GM19240 (cell line): Measurements from ENCODE around the gene SLC39A1.

ENCODE experiments used
- DNase-seq: peaks from one replicate; pipeline ENCODE4 v3.0.0; 2011; ENCODE audit warnings: low spot score; ENCODE audit not compliant: insufficient read length

The SLC39A1 gene

DNA sequence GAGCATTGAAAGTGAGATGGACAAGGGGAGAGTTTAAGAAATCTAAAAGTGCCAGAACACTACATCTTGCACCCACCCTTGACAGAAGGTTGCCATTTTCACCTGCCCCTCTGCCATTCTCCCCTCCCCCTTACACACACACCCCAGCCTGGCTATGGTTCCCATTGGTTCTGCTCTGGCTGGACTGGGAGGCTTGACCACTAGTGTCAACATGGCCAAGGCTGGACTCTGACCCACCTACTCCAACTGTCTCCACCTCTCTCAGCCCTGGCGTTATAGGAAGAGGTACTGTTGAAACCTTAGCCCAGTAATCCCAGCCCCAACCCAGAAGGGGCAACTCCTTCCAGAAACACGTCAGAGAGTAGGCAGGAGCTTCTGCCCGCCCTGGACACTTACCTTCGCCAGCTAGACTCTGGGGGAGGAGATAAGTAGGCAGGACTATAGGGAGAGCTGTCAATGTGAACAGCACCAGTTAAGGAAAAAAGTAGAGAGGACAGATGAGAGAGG, 9.4 kb downstream of the SLC39A1 start:
- DNase-seq, result no peak

DNA sequence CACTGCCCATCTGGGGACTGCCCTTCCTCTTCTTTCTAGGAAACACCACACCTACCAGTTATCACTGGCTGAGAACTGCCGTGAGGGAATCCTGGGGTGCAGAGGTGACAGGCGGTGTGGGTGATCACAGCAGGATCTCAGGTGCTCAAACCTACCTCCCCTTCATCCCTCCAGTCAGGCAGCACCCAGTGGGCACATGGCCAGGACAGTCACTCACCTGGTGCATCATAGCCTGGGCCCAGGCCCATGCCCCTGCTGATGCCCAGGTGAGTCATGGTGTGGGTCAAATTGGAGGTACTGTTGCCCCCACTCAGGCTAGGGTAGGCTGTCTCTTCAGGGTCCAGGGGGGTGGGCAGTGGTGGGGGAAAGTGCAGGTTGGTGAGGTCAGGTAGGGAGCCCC, 11.5 kb downstream of the SLC39A1 start:
- DNase-seq, result no peak

DNA sequence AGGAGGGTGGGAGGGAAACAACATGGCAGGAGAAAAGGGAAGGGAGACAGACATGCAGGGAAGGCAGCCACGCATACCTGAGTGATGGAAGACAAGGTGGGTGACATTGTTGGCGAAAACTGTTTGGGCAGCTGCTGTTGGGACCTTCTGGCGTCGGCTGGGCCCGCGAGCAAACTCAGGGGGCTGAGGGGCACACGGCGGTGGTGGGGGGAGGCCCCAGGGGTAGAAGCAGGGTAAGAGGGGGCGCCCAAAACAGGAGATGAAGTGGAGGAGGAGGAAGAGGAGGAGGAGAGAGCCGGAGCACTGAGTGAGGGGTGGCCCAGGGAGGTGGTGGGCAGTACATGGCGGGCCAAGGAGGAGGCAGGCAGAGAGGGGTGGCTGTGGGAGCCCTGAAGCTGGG, 12.2 kb downstream of the SLC39A1 start:
- DNase-seq, result no peak

DNA sequence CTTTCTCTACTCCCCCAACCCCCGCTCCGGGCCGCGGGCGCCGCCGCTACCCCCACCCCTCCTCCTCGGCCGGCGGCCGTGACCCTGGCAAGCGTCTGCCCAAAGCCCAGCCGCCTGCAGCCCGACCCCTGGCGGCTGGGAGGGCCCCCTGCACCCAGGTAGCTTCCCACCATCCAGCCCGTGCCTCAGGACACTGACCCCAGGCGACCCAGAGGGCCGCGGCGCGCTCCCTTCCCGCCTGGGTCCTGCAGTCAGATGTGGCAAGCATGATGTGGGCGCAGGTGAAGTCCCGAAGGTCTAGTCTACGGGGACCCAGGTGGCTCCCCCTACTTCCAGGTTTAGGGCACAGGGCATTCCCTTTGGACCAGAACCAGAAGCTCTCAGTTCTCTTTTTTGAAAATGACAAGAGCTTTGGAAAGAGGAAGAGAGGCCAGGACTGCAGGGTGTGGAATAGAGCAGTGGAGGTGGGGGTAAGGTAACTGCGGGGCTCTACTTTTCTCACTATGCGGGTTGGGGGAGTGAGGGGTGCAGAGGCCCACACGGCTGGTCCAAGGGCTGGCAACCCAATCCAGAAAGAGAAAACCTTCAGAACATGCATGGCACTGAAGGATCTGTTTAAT, 16.6 kb downstream of the SLC39A1 start, which contains the start of gene DENND4B:
Gene DENND4B (minus strand): TSS at position 97 of the 620 bp plus-strand sequence. CDS start 2,344 bp downstream, outside the sequence.
- DNase-seq, result peak; percentile 99

DNA sequence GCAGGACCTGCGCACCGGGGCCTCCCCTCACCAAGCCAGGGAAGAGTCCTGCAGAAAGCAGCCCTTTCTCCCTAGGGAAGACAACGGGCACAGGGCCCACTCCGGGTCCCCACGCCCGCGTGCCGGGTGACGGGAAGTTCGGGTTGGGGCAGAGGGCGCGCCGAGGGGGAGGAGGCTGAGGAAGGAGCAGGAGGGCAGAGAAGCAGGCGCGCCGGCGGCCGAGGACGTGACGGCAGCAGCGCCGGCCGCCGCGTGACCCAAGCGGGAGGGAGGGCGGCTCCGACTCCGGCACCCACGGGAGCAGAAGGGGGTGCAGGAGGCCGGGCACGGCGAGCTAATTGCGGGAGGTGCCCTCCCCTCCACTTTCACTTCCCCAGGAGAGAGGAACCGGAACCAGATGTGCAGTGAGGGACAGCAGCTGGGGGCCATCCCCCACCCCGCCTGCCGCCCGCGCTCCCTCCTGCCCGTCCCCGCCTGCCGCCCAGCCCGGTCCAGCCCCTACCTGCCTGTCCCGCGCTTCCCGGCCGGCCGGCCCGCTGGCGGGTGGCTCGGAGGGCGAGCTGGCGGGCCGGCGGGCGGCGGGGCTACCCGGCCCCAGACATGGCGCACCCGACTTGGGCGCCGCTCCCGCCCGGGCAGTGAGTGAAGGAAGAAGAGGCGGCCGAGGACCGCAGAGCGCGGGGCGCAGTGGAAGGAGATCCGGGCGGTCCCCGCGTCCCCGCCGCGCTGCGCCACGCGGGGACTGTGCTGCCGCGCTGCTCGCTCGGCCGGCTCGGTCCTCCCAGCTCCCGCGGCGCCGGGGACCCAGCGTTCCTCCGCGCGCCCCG, 17.3 kb downstream of the SLC39A1 start:
- peak; percentile 91 for DNase-seq

DNA sequence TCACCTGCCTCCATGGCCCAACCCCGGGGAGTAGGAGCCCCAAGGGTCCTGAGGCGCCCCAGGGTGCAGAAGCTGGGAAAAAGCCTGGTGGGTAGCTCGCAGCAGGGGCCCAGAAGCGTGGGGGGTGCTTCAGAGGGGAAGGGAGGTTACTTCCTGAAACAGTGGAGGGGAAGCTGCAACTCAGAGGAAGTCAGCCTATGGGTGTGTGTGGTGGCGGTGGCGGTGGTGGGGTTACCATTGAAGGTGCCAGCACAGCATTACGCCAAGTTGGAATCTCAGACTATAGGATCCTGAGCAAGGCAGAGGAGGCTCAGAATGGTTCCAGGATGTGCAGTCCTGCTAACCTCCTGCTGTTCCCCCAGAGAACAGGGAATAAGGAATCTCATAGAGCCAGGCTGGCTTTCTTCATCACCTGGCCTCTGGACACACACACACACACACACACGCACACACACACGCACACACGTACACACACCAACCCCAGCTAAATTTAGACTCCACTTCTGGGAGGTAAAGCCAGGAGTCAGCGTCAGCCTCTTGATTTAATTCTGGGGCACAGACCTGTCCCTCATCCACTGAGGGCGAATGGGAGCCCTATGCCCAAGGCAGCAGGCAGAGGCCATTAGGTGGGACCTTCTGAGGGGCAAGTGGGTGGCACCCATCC, 18.1 kb downstream of the SLC39A1 start:
- DNase-seq, result peak; percentile 81

DNA sequence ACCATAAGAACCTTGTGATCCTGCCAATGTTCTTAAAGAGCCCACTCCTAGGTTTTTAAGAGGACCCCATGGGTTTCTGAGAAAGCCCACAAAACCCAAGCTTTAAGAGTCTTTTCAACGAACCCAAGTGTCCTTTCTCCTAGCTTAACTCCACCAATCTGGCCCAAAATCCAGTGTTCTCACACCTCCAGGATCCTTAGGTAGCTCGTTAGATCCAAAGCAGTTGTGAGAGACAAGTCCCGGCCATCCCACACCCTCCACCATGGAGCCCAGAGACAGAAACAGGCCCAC, 18.6 kb downstream of the SLC39A1 start:
- DNase-seq, result no peak

DNA sequence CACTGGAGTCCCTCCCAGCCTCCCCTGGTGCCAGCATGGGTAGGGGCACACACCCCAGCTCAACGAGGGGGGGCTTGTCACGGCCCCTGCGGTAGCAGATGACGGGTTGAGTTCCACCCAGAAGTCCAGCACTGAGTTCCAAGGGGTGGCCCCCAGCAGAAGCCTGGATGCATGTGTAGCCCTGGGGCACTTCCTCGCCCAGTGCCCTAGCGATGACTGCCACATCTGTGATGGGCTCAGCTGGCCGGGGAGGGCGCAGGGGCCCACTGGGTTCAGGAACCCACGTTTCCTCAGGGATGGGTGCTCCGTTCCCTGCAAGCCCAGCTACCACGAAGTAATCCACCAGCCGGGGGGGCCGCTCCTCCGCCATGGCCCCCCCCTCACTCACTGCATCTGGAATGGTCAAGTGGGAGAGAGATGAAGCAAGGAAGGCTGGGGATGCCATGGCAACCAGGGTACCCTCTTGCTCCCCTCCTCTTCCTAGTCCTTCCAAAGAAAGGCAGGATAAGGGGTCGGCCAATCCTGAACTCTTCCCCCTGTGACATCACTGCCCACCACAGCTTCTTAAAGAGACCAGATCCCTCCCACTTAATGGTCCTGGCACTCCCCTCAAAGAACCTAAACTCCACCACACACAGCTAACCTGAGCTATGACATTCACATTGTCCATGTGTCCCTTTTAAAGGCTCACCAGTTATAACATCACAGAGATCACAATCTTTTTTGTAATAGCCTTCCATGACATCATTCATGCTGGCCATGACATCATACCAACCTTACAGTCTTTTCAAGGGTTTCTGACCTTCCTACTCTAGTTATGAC, 19.1 kb downstream of the SLC39A1 start:
- no peak for DNase-seq

DNA sequence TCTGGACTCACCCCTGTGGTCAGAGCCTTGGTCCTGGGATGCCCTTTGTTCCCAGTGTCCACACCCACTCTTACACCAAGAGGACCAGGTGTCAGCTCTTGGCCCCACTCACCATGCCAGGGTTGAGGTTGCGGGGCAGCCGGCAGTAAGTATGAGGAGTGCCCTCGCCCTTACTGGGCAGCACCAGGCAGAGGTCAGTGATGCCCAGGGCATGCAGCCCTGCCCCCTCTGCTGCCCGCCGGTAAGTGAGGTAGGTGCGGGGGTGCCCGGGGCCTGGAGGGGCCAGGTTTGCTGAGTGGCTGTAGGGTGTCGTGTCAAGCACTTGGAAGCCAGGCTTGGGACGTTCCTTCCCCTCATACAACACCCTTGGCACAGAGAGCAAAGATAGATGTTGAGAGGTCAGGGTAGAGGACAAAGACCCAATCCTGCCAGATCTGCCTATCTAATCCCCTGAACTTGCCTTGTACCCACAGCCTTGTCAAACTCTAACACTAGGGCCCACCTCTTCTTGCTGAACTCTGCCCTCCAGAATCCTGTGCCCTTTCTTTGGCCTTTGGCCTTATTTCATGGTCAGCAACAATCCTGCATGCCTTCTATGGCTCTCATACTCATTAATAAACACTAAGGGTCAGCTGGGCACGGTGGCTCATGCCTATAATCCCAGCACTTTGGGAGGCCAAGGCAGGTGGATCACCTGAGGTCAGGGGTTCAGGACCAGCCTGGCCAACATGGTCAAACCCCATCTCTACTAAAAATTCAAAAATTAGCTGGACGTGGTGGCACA, 20.4 kb downstream of the SLC39A1 start:
- DNase-seq, result no peak

DNA sequence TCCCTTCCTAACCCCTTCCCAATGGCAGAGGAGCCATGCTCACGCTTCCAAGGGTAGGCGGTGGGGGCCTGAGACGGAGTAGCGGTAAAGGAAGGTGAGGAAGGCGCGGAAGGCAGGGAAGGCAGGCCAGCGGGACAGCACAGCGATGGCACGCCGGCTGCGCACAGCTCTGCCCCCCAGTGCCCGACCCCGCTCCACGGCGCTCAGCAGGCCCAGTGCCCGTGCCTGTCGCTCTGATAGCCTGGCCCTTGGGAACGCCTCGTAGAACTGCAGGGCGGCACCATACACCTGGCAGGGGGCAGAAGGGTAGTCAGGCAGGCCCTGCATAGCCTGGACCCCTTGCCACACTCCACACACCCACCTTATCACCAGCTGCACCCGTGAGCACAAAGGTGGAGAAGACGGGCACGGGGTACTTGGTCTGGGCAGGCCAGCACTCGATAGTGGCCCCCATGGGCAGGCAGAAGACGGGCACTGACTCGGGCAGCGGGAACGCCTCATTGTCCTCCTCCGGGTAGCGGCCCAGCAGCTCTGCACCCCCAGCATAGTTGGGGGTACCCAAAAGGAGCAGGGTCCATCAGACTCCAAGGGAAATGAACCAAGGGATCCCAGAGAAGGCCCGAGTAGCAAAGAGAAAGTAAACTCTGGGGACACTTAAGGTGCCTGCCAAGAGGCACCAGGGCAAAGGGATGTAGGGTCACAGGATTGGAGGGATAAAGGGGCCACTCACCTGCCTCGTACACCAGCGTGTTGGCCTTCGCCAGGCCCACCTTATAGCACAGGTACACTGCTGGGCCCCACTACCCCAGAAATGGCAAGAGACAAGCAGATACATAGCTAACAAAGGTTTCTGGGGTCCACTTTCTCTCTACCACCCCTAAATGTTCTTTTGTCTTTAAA, 21.3 kb downstream of the SLC39A1 start:
- DNase-seq, result no peak

DNA sequence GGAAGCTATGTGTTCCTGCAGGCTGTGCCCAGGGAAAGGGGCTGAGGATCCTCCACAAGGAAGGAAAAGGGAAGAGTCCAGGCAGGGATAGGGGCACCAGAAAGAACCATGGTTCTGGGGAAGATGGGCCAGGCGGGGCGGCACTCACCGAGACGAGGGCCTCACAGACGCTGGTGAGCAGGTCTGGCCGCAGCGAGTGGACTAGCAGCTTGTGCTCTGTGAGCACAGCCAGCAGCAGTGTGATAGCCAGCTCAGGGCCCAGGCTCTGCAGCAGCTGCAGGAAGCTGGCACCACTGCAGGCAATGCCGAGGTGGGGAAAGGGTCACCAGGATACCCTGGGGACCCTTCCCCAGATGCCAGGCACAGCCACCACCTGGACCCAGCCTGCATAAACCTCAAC, 22.6 kb downstream of the SLC39A1 start:
- DNase-seq, result no peak

DNA sequence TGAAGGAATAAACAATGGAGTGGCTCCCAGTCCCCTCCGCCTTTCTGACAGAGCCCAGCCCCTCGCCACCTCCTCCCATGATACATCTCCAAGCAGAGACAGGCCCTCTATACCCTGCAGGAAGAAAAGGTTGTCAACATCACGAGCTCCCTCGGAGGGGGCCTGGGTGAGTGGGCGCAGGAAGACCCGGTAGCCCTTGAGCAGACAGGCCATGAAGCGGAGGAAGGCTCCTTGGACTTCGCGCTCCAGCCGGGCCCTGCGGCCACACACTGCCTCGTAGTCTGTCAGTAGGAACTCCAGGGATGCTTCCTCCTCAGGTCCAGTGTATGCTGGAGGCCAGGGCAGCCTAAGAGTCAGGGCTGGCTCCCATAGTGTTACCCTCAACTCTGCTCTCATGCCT, 23.9 kb downstream of the SLC39A1 start:
- DNase-seq, result no peak

DNA sequence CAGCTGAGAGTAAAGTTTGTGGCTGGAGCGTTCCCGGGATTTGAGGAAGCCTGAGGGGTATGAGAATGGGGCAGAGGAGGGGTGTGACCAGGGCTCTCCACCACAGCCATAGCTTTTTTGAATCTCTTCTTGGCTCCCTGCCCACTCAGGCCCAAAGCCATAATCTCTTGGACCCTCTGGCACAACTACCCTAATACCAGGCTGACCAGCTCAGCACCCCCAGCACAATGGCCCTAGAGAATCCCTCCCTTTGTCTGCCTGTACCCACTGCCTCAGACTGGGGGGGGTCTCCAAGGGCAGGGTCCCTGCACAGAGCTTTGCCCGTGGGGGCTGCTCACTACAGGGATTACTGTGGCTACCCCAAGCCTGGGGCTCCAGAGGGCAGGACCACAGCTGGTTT, 24.3 kb downstream of the SLC39A1 start:
- DNase-seq, result no peak

DNA sequence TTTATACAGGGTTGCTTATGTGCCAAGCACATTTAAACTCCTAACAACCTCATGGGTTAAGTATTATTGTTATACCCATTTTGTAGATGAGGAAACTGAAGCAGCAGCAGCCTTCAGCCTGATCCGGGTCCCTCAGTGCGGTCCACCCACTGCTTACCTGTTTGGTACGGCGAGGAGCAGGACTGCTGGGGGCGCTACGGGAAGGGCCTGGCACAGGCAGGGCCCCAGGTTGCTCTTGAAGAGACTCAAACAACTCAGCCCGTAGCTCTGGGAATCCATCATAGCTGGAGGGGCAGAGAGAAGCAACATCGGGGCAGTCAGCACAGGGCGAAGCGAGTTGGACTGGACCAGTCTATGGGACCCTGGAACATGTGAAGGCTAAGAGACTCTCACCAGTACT, 26.0 kb downstream of the SLC39A1 start:
- no peak for DNase-seq

DNA sequence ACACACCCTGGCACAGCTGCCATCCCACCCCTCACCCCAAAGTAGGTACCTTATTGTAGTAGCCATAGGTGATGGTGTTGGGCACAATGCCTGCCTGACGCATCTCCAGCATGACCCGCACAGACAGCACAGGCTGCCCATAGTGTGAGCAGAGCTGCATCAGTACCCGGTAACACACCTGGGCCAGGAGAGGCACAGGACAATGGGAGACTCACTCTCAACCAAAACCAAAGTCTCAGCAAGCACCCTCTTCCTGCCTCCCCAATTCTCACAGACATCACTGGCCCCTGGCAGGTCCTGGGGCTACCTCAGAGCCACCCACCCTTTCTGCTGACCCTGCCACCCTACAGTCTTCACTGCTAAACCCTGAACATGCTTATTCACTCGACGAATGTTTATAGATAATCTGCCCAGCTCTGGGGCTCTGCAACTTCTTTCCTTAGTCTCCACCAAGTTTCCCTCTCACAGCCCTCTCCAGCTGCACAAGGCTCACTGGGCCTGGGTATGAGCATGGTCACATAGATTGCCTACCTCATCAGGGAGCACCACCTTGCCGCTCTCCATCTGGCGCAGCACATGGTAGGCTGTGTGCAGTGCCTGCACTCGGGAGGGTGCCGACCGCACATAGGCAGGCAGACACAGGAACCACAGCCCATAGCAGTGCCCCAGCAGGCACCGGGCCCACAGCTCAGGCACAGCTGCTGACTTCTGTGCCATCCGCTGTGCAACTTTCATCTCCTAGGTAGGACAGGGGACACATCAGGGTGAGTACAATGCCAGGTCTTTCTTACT, 27.1 kb downstream of the SLC39A1 start:
- no peak for DNase-seq

DNA sequence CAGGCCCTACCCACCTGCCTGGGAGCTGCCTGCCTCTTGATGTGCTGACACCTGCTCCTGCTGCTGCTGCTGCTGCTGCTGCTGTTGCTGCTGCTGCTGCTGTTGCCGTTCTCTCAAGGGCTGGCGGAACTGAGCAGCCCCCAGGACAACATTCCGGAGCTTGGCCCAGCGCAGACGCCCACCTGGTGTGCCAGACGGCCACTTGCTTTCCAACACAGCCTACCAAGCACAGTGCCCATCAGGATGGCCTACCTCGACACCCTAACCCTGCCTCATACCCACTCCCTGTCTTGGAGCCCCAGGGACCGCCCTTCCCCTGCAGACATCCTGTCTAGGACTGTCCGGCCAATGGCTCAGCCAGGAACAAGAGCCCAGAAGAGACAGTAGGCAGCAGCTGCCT, 28.6 kb downstream of the SLC39A1 start:
- DNase-seq, result no peak

DNA sequence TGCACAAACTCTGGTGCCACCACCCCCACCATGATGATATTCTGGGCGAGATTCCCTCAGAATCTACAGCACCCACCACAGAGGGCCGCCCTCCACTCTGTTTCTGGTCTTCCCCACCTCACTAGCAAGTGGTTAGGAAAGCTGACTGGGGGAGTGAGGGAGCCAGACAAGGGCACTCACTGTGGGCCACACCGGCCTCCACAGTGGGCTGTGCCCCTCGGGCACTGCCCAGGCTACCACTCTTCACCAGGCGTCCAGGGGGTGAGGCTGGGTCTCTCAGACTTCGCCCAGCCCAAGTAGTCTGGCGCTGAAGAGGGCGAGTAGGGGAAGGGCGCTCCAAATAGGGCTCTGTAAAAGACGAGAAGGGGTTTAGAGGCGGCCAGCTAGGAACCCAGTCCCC, 29.4 kb downstream of the SLC39A1 start:
- DNase-seq, result no peak

DNA sequence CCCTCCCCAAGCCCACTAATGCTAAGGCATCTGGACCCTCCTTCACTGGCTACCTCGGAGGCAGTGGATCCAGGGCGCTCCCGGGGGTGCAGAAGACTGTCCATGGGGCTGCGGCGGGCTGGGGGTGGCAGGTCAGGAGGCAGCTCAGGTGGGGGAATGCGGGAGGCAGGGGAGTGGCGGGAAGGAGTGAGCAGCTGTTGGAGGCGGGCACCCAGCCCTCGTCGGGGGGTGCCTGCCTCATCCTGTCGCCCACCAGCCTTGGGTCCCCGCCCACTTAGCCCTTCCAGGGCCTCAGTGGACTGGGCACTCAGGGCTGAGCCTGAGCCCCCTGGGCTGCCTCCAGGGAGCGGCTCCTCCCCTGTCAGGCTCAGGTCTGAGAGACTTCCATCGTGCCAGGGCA, 29.9 kb downstream of the SLC39A1 start:
- DNase-seq, result no peak
